ENCODE results near the gene SNORC.
A peak's percentile ranks its signal among the peaks of the same experiment; 100 is the strongest.

Gene SNORC

DNA sequence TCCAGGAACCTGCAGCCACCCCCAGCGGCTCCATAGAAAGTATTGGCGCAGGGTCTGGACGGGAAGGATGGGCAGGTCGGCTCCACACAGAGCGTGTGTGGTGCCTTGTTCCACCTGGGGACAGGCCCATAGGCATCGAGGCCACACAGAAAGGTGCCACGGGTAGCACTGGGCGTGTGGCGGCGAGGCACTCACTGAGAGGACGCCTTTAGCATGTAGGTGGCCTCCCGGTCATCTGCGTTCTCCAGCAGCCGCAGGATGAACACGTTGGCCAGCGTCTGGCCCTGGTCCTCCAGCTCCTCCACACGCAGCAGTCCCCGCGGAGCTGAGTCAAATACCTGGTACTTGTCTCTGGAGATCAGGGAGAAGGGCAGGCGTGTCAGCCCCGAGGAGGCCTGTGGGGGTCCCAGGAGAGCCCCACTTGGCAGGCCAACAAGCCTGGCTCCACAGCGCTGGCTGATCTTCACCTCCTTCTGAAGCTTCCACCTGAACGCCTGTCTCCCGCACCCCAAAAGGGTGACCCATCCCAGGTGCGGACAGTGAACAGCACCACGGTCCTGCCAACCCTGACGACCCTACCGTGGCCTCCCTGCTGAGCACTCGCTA is 13.2 kb downstream of the SNORC start:
- no peak for DNase-seq

DNA sequence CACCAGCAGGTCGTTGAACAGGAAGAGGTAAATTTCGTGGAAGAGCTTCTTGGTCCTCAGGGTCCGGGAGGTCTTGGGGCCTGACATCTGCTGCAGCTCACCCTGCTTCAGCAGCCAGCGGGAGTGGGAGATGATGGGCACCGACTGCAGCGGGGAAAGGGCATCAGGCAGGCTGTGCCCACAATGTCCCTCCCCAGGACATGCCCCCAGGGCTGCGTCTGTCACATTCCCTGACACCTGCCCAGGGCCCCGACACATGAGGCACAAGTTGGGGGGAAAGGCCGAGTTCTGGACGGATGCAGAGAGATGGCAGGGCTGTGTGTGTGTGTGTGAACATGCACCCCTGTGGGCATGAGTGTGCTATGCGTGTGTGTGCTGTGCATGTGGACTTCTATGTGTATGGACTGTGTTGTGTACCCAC is 13.9 kb downstream of the SNORC start:
- no peak for DNase-seq

DNA sequence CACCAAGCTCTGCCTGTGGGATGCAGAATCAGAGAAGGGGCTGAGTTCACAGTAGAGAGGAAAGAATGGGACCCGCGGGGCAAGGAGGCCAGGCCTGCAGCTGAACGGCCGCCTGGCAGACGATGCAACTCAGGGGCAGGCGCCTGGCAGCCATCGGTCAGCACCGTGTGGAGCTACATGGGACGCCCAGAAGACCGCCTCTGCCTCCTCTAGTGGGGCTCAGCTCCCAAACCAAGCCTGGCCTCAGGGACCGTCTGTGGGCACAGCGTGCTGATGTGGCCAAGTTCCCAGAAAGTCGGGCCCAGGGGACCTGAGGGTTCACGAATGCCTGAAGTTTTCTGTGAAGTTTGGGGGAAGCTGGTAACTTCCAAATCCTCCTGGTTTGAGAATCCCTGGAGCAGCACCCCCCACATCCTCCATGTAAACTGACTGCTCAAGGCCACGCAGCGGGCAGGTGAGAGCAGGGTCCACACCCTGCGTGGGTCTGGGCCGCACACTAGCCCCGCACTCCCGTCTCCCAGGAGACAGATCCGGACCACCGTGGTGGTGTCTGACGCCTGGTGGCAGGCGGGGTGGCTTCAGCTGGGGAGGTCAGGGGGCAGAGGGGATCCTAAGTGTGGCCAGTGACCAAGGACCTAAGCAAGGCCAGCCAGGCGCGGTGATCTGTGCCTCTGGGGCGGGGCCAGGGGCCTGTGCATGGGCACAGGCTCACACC is 14.6 kb downstream of the SNORC start:
- DNase-seq, result no peak

DNA sequence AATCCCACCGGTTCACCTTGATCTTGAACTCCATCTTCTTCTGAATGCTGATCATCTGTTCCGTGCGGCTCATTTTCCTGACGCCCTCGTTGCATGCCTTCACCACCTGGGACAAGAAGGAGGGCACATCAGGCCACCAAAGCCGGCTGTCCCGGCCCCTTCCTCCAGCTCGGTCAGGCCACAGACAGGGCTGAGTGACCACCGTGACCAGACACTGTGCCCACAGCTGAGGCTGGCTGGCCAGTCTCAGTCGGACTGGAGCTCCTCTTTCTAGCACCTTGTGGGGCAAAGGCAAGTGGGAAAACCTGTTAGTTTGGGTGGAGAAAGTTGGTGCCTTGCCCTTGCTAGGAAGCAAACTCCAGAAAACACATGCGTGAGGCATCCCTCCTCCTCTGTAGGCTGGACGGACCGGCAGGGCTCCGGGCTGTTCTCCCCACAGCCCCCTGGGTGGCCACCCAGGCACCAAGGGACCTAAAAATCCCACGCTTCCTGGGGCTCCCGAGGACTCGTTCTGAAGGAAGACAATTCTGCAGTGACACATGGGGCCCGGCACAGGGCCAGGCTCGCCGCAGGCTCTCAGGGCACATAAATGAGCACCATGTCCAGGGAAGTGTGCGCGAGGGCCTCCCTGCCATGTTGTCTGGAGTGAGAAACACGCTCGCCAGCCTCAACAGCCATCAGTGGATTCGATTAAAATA is 15.3 kb downstream of the SNORC start:
- no peak for DNase-seq

DNA sequence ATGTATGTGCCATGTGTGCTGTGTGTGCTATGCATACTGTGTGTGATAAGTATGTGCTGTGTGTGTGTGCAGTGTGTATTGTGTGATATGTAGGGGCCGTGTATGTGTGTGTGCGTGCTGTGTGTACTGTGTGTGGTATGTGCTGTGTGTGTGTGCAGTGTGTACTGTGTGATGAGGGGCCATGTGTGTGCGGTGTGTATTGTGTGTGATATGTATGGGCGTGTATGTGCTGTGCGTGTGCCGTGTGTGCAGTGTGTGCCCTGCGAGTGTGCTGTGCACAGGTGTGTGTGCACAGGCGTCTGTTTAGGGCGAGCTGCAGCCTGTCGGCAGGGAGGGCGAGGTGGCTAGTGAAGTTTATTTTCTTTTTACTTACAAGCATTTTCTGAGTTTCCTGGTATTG is 16.1 kb downstream of the SNORC start:
- no peak for DNase-seq

DNA sequence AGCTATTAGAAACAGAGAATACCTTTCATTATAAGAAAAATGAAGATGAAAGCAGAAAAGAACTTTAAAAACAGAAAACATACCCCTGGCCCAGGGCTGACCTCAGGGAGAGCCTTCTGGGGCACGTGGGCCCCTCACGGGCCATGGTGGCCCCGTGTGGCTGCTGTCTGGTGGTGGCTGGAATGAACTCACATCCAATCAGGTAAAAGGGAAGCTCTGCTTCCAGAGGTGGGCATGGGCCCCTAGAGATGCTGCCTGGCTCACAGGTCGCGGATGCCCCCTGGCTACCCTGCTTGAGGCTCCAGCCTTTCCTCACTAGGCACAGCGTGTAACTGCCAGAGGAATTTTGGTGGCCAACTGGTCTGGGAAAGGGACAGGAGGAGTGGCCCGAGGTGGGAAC is 16.6 kb downstream of the SNORC start:
- no peak for DNase-seq

DNA sequence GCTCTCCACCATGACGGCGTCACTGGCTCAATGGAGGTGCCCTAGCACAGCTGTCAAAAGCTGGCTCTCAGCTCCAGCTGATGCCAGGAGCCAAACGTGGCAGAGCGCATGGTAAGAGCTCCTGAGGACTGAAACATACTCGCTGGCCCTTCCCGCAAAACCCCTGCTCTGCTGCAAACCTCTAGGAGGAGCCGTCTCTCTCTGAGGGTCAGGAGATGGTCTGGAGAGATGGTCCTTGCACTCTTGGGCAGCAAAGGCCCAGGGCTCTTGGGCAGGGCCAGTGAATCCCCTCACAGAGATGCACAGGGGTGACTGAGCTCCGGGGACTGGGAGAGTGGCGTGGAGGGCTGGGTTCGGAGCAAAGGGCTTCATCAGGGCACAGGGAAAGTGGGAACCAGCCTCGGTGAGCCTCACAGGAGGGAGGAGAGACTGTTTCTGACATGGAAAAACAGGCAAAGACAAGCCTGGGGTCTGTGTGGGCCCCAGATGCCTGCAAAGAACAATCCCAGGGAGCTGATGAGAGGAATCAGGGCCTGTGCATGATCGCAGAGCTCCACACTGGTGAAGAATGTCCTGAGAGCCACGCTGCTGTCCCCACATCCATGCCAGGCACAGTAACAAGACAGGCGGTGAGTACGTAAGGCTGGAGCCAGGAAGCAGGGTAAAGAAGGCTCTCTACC is 17.2 kb downstream of the SNORC start:
- DNase-seq, result no peak

DNA sequence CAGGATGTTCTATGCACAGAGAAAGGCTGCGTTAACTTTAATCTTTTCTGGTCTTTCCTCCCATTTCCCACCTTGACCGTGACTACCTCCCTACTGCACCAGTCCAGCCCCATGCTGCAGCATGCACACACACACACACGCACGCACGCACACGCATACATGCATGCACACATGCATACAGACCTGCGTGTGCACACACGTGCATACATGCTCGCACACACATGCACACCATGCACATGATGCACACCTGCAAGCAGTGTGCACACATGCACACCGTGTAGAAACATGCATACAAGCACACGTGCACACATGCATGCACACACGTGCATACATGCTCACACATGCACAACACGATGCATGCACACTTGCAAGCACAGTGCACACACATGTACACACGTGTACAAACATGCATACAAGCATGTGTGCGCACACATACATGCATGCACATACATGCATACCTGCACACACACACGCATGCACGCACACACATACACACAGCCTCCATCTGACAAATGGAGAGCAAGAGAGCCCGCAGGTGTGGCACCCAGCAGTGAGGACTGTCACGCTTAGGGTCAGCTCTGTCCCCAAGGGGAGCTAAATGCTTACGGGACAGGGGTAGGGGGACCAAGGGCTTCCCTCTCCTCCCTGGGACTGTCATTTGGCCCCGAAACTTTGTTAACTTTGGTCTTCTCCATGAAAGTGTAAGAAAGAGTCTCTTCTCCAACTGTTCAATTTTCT is 18.2 kb downstream of the SNORC start:
- DNase-seq, result no peak

DNA sequence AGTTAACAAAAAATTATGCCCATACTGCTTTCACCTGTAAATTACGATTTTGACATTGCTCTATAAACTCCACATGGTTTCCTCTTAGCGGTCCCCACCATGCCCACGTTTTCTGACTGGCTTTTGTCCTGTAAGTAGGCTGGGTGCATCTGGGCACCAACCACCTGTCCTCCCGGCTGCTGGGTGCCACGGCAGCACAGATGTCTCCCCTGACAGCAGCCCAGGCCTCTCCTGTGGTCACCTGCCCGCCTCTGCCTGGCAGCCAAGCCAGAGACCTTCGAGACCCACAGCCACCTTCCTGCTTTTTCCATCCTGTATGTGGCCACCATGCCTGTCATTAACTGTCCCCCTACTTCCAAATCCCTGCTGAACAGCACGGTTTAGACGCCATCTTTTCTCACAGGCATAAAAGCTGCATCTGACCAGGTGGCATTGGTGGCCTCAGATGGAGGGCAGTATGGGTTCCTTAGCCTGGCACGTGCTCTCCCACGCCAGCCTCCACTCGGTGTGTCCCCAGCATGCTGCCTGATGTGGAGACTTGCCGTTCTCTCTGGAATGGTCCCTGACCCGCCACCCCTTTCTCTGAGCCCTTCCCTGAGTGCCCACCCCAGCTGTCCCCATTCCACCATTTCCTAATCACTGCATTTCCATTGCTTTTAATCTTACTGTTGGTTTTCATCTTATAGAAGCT is 18.9 kb downstream of the SNORC start:
- DNase-seq, result no peak

DNA sequence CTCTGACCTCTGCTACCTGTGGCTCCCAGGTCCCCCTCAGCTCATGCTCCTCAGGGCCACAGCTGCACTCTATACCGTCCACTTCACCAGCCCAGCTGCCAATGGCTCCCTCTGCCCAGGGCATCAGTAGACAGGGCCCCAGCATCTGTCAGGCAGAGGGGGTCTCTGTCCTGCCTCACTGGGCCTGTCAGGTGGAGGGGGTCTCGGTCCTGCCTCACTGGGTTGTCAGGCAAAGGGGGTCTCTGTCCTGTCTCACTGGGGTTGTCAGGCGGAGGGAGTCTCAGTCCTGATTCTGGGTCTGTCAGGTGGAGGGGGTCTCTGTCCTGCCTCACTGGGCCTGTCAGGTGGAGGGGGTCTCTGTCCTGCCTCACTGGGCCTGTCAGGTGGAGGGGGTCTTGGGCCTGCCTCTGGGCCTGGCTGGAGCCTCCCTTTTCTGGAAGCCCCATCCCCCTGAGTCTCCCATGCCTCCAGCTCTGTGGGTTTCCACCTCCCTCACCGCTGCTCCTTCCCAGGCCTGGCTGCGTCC is 19.9 kb downstream of the SNORC start:
- DNase-seq, result no peak

DNA sequence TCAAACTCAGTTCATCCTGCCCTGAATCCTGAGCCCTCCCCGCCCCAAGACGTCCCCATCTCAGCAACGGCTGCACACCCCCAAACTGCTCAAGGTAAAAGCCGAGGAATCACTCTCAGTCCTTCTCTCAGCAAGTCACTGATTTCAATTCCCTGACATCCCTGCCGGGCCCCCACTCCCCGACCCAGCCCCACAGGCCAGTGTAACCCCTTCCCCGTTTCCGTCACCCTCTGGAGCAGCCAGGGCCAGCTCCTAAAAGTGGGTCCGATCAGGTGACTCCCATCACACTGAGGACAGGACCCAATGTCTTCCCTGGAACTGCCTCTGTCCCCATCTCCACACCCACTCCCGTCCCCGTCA is 20.5 kb downstream of the SNORC start:
- no peak for DNase-seq

DNA sequence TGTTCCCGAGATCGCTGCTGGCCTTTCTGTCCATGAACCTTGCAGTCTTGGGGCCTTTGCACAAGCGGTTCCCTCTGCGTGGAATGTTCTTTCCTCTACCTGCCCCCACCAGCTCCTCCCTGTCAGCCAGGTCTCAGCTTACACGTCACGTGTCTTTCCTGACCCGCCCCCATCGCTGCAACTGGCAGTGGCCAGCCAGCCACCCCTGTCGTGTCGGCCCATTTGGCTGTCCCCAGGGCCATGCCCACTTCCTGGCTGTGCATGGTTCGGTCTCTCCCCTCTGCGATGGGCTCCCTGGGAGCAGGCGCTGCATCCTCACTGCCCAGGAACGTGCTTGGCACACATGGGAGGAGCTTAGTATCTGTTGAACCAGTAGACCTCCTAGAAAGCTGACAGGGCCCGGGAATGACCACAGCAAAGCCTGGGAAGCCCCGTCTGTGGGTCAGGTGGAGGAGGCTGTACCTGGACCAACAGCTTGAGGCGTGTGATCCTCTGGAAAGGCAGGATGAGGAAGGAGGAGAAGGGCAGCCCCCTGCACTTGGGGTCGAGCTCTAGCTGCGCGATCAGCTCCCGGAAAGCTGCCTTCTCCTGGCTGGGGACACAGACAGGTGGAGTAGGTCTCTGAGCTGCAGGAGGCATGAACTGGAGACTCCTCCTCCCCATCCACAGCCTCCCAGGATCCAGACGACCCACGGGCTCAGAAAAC is 21.0 kb downstream of the SNORC start:
- peak; percentile 19 for DNase-seq

DNA sequence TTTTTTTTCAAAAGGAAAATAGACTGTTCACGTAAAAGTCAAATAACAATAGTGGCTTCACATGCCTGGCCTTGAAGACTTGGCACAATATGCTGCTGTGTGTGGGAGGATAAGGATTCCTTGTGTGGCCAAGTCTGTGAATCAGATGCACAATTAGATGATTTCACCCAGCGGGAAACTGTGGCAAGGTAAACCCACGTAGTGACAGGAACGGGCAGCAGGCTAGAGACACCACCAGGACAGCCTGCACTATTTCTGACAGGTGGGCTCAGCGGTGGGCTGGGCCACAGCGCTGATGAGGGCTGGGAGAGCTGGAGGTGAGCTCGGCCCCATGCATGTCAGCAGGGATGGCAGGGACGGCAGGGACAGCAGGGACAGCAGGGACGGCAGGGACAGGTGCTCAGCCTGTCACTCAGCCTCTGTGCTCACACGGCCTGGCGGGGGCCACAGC is 21.6 kb downstream of the SNORC start:
- no peak for DNase-seq

DNA sequence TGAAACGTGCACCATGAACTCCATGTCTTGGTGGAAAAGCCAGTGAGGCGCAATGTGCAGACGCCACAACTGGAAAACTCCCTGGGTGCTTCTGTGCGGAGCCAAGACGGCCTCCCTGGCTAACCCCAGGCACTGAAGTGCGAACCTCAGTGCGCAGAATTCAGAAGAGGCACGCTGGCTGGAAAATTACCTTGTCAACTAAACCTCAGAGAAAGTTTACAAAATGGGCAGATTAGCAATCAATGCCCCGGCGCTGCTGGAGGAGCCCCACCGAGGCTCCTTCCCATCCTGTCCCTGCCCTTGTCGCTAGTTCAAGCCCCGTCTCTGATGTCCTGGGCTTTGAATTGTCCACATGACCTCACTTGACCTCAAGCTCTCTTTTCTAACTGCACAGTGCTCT is 22.2 kb downstream of the SNORC start:
- DNase-seq, result no peak

DNA sequence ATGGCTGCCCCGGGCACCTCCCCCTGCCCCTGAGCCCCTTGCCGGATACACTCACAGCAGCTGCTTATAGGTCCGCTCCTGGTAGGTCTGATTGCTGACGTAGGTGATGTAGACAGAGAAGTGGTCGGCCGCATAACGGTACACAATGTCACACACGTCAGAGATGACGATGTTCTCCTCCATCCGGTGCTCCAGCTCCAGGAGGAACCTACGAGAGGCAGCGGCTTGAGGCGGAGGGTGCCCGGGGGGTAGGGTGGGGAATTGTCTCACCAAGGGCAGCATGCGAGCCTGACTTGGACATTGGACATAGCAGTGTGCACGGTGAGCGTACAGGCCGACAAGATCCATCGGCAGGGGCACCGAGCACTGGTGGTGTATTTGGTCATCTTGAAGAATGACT is 22.8 kb downstream of the SNORC start:
- DNase-seq, result no peak

DNA sequence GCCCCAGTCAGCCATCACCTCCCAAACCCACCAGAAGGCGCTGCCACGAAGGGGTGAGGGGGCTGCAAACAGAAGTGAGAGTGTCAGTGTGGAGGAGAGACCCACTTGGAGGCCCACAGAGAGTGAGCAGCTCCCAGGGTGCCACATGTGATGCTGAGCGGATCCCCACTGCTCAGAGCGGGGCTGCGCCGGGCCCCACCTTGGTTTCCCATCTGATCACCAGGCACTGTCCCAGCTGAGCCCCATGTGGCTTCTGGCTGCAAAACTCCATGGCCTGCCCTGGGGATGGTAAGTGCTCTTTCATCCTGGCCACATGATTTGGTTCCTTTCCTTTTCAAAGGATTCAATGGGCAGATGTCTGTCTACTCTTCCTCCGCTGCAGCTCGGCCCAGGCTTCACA is 23.8 kb downstream of the SNORC start:
- DNase-seq, result no peak

DNA sequence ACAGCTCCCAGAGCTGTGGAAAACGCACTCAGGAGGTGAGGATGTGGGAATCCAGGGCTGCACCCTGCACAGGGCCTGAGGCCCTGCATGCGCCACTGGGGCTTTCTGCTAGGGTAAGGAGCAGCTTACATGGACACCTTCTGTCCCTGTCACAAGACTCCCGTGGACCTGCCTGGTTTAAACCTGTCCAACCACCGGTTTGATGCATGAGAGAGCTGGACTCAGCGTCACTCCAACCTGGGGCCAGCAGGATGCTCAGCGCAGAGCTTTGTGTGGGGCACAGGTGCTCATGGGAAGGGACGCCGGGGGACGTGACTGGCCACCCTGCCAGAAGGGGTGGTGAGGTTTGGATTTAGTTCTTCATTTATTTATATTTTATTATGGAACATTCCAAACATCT is 24.2 kb downstream of the SNORC start:
- no peak for DNase-seq

DNA sequence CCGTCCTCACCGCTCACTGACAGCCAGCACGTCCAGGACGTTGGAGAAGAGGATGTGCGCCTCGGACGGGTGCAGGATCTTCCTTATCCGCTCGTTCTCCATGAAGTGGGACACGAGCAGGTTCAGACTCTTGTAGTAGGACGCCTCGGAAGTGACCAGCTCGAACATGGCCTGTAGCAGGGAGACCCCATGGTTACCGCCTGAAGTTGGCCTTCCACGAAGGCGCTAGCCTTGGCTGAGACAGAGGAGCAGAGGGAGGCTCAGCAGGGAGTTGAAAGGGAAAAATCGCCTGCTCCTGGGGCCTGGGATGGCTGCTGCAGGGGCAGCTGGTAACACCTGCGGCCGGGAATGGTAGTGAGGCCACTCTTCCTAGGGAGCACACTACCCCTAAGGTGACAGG is 24.7 kb downstream of the SNORC start:
- DNase-seq, result no peak

DNA sequence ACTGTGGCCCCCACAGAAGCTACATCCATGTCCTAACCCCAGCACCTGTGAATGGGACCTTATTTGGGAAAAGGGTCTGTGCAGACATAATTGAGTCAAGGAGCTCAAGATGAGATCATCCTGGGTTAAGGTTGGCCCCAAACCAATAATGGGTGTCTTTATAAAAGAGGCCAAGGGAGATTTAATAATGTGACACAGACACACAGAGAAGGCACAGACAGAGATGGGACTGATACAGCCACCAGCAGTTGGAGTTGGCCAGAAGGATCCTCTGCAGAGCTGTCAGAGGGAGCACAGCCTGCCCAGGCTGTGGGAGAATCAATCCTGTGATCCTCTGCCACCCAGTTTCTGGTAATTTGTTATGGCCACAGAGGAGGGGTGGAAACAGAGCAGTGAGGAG is 26.0 kb downstream of the SNORC start:
- no peak for DNase-seq

DNA sequence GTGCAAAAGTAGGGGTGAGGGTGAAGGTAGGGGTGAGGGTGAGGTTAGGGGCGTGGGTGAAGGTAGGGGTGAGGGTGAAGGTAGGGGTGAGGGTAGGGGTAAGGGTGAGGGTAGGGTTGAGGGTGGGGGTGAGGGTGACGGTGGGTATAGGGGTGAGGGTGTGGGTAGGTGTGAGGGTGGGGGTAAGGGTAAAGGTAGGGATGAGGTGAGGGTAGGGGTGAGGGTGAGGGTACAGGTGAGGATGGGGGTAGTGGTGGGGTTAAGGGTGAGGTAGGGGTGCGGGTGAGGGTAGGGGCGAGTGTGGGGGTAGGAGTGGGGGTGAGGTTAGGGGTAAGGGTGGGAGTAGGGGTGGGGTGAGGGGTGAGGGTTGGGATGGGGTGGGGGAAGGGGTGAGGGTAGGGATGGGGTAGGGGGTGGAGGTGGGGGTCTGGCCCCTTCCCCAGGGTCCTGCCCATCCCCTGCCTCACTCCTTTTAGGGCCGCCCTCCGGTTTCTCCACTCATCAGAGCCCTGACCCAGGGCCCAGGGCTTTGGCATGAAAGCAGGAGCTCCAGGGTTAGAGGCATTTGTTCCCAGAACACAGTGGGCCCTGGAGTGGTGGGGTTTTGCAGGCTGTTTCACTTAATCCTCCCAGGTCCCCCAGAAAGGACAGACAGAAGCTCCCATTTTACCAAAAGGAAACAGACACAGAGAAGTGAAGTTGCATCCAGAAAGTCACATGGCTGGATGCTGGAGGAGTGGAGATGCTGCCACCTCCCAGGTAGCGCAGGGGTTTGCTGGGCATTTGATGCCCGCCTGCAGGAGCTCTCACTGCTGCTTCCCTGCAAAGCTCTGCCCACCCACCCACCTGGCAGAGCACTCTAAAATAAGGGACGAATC is 26.9 kb downstream of the SNORC start:
- no peak for DNase-seq

All from NCI-H526 treated with DMSO at 0.1 percent for 48 hours (cell line).